Karpas-422 (cell line): ENCODE data around the gene PDE11A. TPM values are rescaled to one million over a fixed set of nuclear protein-coding genes. Genes with fewer than 3 reads are reported as not detected.
"Not testable (repeated sequence)": the region's sequence is repeated elsewhere in the genome, so short reads cannot be mapped to it uniquely, and the experiment has no call there.

Source experiments
- DNase-seq: peaks from one replicate; pipeline ENCODE4 v3.0.0-alpha.2; 2015
- H2AFZ ChIP-seq: fragments of 200-600 bp; sonication (generic); 2 replicates; pipeline ENCODE4 v1.6.1; 2014; ENCODE audit warnings: antibody characterized with exemption, low read length, mixed read lengths
- H3K27ac ChIP-seq: fragments of 200-600 bp; sonication (generic); 2 replicates; pipeline ENCODE4 v1.5.1; 2014; ENCODE audit warnings: mild to moderate bottlenecking, low read length, moderate library complexity
- H3K27me3 ChIP-seq: fragments of 200-600 bp; sonication (generic); 2 replicates; pipeline ENCODE4 v1.6.1; 2014; ENCODE audit warnings: low read length, mixed read lengths
- H3K36me3 ChIP-seq: fragments of 200-600 bp; sonication (generic); 2 replicates; pipeline ENCODE4 v1.6.1; 2014; ENCODE audit warnings: low read length, mixed read lengths; ENCODE audit not compliant: insufficient read depth
- H3K4me1 ChIP-seq: fragments of 200-600 bp; sonication (generic); 2 replicates; pipeline ENCODE4 v1.6.1; 2014; ENCODE audit warnings: mild to moderate bottlenecking, low read length, mixed read lengths
- H3K4me2 ChIP-seq: fragments of 200-600 bp; sonication (generic); 2 replicates; pipeline ENCODE4 v1.6.1; 2014; ENCODE audit warnings: low read length, low read depth, mild to moderate bottlenecking; ENCODE audit not compliant: poor library complexity, severe bottlenecking
- H3K4me3 ChIP-seq: fragments of 200-600 bp; sonication (generic); 2 replicates; pipeline ENCODE4 v1.5.1; 2014; ENCODE audit warnings: mild to moderate bottlenecking, antibody characterized with exemption, low read length, mixed read lengths
- H3K79me2 ChIP-seq: fragments of 200-600 bp; sonication (generic); 2 replicates; pipeline ENCODE4 v1.6.1; 2014; ENCODE audit warnings: mild to moderate bottlenecking, low read length, mixed read lengths
- H3K9ac ChIP-seq: fragments of 200-600 bp; sonication (generic); 2 replicates; pipeline ENCODE4 v1.6.0; 2014; ENCODE audit warnings: low read length
- H3K9me2 ChIP-seq: fragments of 200-600 bp; sonication (generic), shearing (Covaris generic); replicated peaks from 2 replicates; pipeline ENCODE4 v1.6.0; 2014; ENCODE audit warnings: mild to moderate bottlenecking, low read length, moderate library complexity; ENCODE audit not compliant: insufficient read depth
- H3K9me3 ChIP-seq: fragments of 300-700, 200-600 bp; sonication (generic); 2 replicates; pipeline ENCODE4 v1.6.1; 2014; ENCODE audit warnings: low read length, mixed read lengths
- H4K20me1 ChIP-seq: fragments of 200-600 bp; sonication (generic); 2 replicates; pipeline ENCODE4 v1.6.1; 2014; ENCODE audit warnings: mild to moderate bottlenecking, antibody characterized with exemption, low read length, low read depth; ENCODE audit not compliant: insufficient read depth
- total RNA-seq: library from RNA; depleted of rRNA; stranded (reverse); fragments of >200 nt; shearing (Covaris generic); gene quantifications from 2 replicates; pipeline ENCODE4 v1.2.3, GENCODE V29; 2014; ENCODE audit warnings: low replicate concordance

The PDE11A gene
- total RNA-seq, 1 experiment from 2014 or later: 0.52 TPM

DNA sequence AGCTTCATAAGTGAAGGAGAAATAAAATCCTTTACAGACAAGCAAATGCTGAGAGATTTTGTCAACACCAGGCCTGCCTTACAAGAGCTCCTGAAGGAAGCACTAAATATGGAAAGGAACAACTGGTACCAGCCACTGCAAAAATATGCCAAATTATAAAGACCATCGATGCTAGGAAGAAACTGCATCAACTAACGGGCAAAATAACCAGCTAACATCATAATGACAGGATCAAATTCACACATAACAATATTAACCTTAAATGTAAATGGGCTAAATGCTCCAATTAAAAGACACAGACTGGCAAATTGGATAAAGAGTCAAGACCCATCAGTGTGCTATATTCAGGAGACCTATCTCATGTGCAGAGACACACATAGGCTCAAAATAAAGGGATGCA lies 21.3 kb downstream of the PDE11A start:
- H3K4me1 ChIP-seq, H3K4me2 ChIP-seq, H3K27me3 ChIP-seq, H3K9me3 ChIP-seq, H3K4me3 ChIP-seq, H3K79me2 ChIP-seq, H4K20me1 ChIP-seq, H2AFZ ChIP-seq, H3K9ac ChIP-seq, H3K36me3 ChIP-seq, H3K9me2 ChIP-seq, H3K27ac ChIP-seq, DNase-seq: not testable (repeated sequence)

DNA sequence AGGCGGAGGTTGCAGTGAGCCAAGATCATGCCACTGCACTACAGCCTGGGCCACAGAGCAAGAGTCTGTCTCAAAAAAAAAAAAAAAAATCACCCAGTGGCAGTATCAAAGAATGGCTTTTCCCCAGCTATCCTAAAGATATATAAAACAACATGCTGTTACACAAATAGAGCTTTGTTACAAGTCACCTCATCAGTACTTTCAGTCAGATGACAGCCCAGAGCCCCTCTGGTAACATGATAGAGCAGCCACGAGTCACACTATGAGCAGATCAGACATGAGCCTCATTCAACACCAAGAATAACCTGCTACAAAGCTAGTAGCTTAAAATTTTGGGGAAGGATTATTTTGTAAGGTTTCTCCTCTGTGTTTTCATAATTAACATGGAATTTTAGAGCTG lies 25.2 kb downstream of the PDE11A start:
- H2AFZ ChIP-seq: no peak overlapping the region
- no peak for DNase-seq
- no peak overlapping the region for H3K4me3 ChIP-seq
- H3K79me2 ChIP-seq: no peaks in the 10 kb centered on the region
- H3K9me3 ChIP-seq: no peaks in the 10 kb centered on the region
- H3K9me2 ChIP-seq: no peaks in the 10 kb centered on the region
- H3K27ac ChIP-seq: no peak overlapping the region
- H3K4me1 ChIP-seq: no peaks in the 10 kb centered on the region
- H3K9ac ChIP-seq: no peak overlapping the region
- H3K4me2 ChIP-seq: no peak overlapping the region
- H3K36me3 ChIP-seq: no peaks in the 10 kb centered on the region
- no peaks in the 10 kb centered on the region for H4K20me1 ChIP-seq
- H3K27me3 ChIP-seq: no peaks in the 10 kb centered on the region

DNA sequence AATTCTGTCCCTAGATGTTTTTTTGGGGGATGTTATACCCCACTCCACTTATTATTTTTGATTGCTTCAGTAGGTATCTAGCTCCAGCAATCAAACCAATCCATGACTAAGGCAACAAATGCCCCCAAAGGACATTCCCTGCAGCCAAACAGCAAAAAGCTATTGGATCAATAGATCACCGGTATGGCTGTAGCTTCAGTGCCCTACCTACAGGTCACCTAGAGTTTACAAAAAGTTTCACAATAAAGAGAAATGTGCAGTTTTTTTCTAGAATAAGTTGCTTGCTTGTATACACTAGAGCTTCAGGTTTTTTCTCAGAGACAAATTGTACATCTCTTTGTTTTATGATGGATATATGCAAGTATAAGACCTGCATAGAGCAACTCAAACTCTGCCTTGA lies 27.7 kb downstream of the PDE11A start:
- Histone ChIP-seq H4K20me1 (no peaks in the 10 kb centered on the region), H3K4me3 (no peak overlapping the region), H3K9me3 (no peaks in the 10 kb centered on the region), H3K27ac (no peak overlapping the region), H3K27me3 (no peaks in the 10 kb centered on the region), H3K9ac (no peak overlapping the region), H2AFZ (no peak overlapping the region), H3K9me2 (no peaks in the 10 kb centered on the region), H3K36me3 (no peaks in the 10 kb centered on the region), H3K4me1 (no peaks in the 10 kb centered on the region), H3K79me2 (no peaks in the 10 kb centered on the region), H3K4me2 (no peak overlapping the region)
- DNase-seq: no peak

DNA sequence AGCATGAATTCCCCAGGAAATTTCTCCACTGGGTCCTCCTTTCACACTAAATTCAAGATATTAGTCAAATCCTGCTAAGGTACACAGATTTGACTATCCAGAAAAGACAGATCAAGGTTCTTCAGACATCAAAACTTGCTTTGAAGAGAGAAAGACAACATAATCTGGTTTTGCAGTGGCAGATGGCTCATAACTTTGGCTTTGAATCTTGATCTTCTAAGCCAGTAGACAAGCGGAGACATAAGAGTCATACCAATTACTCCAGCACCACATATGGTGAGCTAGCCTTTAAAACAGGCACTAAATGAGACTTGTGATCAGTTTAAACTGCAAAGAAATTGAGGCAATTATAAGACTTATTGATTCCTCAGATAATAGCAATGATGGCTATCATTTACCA lies 29.3 kb downstream of the PDE11A start:
- Histone ChIP-seq H3K4me3 (no peak overlapping the region), H4K20me1 (no peaks in the 10 kb centered on the region), H3K36me3 (no peaks in the 10 kb centered on the region), H3K9me3 (no peaks in the 10 kb centered on the region), H3K4me2 (no peak overlapping the region), H3K4me1 (no peaks in the 10 kb centered on the region), H3K9me2 (no peaks in the 10 kb centered on the region), H3K27me3 (no peaks in the 10 kb centered on the region), H3K79me2 (no peaks in the 10 kb centered on the region), H3K27ac (no peak overlapping the region), H2AFZ (no peak overlapping the region), H3K9ac (no peak overlapping the region)
- no peak for DNase-seq

GRCh38 chr2:178033583-178033982 lies 39.0 kb downstream of the PDE11A start:
- not testable (repeated sequence) for H3K4me1 ChIP-seq, H4K20me1 ChIP-seq, H3K27ac ChIP-seq, H3K36me3 ChIP-seq, H3K79me2 ChIP-seq, H3K4me2 ChIP-seq, H3K4me3 ChIP-seq, H3K9me2 ChIP-seq, H3K9ac ChIP-seq, H3K9me3 ChIP-seq, DNase-seq, H3K27me3 ChIP-seq, H2AFZ ChIP-seq

- H3K27ac ChIP-seq: no peak overlapping the region
- no peaks in the 10 kb centered on the region for H3K9me3 ChIP-seq
- DNase-seq: no peak
- H2AFZ ChIP-seq: no peak overlapping the region
- no peaks in the 10 kb centered on the region for H3K4me1 ChIP-seq
- no peak overlapping the region for H3K9ac ChIP-seq
- H3K4me3 ChIP-seq: no peak overlapping the region
- no peaks in the 10 kb centered on the region for H3K27me3 ChIP-seq
- no peaks in the 10 kb centered on the region for H4K20me1 ChIP-seq
- no peaks in the 10 kb centered on the region for H3K79me2 ChIP-seq
- no peaks in the 10 kb centered on the region for H3K9me2 ChIP-seq
- no peaks in the 10 kb centered on the region for H3K36me3 ChIP-seq
- no peak overlapping the region for H3K4me2 ChIP-seq
Observed at GRCh38 chr2:178029342-178029741, 43.2 kb downstream of the PDE11A start.

DNA sequence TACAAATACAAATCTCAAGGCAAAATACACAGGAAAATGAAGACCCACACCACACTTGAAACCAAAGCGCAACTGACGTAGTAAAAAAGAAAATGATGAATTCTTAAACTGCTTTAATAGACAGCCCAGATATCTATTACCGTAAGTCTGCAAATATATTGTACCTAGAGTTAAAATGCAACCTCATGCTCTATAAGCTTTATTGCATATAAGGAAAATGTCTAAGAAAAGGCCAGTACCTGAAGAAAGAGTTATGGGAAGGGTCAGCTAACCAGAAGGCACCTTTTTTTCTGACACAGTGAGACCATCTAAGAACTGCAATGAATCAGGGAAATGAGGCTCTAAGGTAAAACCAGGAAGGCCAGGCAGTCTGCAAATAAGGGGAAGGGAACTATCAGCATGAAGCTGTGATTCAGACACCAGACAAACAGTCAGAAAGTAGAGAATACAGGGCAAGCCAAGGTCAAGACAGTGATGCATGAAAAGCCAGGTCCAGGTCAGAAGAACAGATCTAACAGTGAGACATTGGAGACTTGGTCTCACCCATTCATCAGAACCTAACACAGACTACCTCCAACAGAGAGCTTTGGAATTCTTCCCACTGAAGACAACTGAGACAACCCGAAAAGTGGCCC lies 46.9 kb downstream of the PDE11A start:
- no peak for DNase-seq
- H3K9ac ChIP-seq: no peak overlapping the region
- no peaks in the 10 kb centered on the region for H3K27me3 ChIP-seq
- no peaks in the 10 kb centered on the region for H3K36me3 ChIP-seq
- no peak overlapping the region for H2AFZ ChIP-seq
- no peaks in the 10 kb centered on the region for H3K4me1 ChIP-seq
- no peaks in the 10 kb centered on the region for H4K20me1 ChIP-seq
- no peak overlapping the region for H3K4me3 ChIP-seq
- H3K9me2 ChIP-seq: no peaks in the 10 kb centered on the region
- no peak overlapping the region for H3K27ac ChIP-seq
- no peak overlapping the region for H3K4me2 ChIP-seq
- H3K9me3 ChIP-seq: no peaks in the 10 kb centered on the region
- no peaks in the 10 kb centered on the region for H3K79me2 ChIP-seq

- Histone ChIP-seq H3K4me2 (no peak overlapping the region), H3K36me3 (no peaks in the 10 kb centered on the region), H3K9ac (no peak overlapping the region), H3K4me3 (no peak overlapping the region), H2AFZ (no peak overlapping the region), H4K20me1 (no peaks in the 10 kb centered on the region), H3K9me3 (no peaks in the 10 kb centered on the region), H3K27me3 (no peaks in the 10 kb centered on the region), H3K9me2 (no peaks in the 10 kb centered on the region), H3K27ac (no peak overlapping the region), H3K79me2 (no peaks in the 10 kb centered on the region), H3K4me1 (no peaks in the 10 kb centered on the region)
- DNase-seq: no peak
Observed at GRCh38 chr2:178018141-178018540, 54.4 kb downstream of the PDE11A start.

DNA sequence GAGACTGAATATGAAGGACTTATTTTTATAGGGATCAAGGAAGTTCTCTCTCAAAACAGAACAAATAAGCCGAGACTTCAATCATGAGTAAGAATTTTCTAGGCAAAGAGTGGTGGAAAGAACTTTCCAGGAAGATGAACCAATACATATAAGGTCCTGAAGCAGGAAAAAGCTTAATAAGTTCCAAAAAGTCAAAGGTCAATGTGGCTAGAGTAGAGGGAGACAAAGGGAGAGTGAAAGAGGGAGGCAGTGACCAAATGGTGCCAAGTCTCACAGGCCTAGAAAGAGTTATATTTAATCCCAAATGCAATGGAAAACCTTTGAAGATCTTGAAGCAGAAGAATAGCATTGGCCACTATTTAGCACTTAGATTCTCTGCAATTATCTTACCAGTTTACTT lies 56.0 kb downstream of the PDE11A start:
- H3K27ac ChIP-seq: no peak overlapping the region
- no peak overlapping the region for H3K4me3 ChIP-seq
- H4K20me1 ChIP-seq: no peaks in the 10 kb centered on the region
- H3K4me1 ChIP-seq: no peaks in the 10 kb centered on the region
- H3K9ac ChIP-seq: no peak overlapping the region
- DNase-seq: no peak
- H3K27me3 ChIP-seq: no peaks in the 10 kb centered on the region
- H2AFZ ChIP-seq: no peak overlapping the region
- H3K9me3 ChIP-seq: no peaks in the 10 kb centered on the region
- H3K79me2 ChIP-seq: no peaks in the 10 kb centered on the region
- H3K4me2 ChIP-seq: no peak overlapping the region
- H3K36me3 ChIP-seq: no peaks in the 10 kb centered on the region
- H3K9me2 ChIP-seq: no peaks in the 10 kb centered on the region
